HG03159 (cell line): ENCODE measurements around the gene GOLGA8Q.
"Not testable (repeated sequence)": the region's sequence is repeated elsewhere in the genome, so short reads cannot be mapped to it uniquely, and the experiment has no call there.

Experiments used
- ATAC-seq: cut with Tn5 transposase; IDR thresholded peaks from one replicate; pipeline ENCODE4 v1.9.1; 2021; ENCODE audit warnings: mild to moderate bottlenecking, moderate library complexity; ENCODE audit not compliant: unreplicated experiment

GOLGA8Q gene, protein sequence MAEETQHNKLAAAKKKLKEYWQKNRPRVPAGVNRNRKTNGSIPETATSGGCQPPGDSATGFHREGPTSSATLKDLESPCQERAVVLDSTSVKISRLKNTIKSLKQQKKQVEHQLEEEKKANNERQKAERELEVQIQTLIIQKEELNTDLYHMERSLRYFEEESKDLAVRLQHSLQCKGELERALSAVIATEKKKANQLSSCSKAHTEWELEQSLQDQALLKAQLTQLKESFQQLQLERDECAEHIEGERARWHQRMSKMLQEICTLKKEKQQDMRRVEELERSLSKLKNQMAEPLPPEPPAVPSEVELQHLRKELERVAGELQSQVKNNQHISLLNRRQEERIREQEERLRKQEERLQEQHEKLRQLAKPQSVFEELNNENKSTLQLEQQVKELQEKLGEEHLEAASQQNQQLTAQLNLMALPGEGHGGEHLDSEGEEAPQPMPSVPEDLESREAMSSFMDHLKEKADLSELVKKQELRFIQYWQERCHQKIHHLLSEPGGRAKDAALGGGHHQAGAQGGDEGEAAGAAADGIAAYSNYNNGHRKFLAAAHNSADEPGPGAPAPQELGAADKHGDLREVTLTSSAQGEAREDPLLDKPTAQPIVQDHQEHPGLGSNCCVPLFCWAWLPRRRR

DNA sequence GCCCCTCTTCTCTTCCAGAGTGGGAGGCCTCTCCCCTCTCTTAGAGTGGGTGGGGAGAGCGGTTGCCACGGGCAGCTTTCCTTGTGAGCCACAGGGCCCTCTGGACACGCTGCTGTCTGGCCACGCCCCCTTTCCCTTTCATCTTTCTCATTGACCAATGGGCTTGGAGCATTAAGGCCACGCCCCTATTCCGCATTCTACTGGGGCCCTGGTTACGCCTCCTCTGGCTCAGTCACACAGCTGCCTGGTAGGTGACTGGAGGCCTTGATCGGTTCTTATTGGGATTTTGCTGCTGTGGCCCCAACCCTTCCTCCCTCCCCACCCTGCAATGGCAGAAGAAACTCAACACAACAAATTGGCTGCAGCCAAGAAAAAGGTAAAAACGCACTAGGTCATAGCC, at the start of gene GOLGA8Q:
Gene GOLGA8Q, plus strand, starts transcription at position 301 of the 400 bp plus-strand sequence. Its CDS starts 28 bp downstream, at position 329.
- not testable (repeated sequence) for ATAC-seq

DNA sequence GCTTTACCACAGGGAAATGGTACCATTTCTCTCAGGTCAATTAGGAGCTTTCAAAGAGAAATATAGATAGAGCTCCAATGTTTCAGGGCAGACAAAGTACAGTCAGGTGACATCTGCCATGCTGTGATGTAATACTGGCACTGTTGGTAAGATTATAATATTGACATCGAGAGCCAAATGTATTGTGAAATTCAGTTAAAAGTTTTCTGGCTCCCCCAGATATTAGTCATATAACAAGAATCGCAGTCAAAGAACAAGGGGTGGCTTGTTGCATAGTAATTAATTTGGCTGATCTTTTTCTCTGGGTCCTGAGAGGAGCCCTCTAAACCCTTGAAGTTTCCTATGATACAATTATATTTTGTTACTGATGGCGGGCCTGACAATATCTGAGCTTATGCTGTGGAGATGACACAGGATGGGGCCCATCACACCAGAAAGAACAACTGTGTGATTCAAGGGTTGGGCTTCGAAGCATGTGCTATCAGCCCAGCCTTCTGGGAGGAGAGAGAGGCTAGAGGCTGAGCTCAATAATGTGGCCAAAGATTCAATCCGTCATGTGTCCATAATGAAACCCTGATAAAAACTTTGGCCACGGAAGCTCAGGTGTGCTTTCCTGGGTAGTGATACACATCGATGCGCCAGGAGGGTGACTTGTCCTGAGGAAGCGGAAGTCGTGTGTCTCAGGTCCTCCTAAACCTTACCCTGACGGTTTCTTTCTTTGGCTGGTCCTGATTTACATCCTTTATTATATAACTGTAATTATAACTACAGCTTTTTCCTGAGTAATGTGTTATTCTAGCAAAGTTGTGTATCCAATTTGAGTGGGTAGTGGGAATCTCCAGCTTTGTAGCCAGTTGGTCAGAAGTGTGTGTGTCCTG, 48.7 kb upstream of the GOLGA8Q start:
- not testable (repeated sequence) for ATAC-seq

DNA sequence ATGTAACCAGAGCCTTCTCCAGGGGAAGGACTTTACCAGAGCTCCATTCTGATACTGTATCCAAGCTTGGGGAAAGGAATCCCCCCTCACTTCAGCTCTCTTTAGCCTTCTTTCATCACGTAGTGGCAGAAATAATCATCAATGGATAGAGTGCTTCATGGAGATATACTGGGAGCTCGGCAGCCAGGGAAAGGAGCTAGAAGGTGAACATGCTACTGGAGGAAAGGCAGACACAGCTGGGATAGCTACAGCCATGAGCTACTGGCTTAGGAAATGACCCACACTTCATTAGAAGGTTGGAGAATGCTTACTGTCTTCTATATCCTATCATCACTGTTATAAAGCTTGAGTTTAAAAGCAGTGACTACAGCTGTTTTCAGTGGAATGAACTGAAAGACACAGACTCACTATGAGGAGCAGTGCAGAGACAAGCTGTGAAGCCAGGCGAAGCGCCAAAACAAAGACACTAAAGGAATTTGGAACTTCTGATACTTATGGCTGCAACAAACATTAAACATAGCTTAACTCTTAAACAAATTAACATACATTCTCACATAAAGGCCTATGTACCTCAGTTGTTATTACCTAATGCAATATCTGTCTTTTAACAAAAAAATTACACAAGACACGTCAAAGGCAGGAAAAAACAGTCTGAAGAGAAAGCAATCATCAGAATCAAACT, 47.5 kb upstream of the GOLGA8Q start:
- not testable (repeated sequence) for ATAC-seq

DNA sequence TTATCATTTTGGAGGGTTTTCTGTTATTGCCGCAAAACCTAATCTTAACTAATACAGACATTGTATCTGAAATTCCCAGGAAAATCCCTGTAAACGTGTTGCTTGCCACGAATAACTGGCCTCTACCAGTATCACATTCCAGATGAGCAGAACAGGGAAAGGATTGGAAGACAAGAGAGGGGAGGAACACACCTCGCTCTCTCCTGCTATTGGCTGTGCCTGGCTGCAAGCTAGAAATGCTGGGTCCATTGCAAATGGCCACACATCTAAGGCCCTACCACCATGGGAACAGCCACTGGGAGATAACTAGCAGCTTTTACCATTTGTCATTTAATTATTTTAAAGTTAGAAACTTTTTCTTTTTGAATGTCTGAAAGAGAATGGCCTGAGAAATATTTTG, 37.3 kb upstream of the GOLGA8Q start:
- ATAC-seq = not testable (repeated sequence)

DNA sequence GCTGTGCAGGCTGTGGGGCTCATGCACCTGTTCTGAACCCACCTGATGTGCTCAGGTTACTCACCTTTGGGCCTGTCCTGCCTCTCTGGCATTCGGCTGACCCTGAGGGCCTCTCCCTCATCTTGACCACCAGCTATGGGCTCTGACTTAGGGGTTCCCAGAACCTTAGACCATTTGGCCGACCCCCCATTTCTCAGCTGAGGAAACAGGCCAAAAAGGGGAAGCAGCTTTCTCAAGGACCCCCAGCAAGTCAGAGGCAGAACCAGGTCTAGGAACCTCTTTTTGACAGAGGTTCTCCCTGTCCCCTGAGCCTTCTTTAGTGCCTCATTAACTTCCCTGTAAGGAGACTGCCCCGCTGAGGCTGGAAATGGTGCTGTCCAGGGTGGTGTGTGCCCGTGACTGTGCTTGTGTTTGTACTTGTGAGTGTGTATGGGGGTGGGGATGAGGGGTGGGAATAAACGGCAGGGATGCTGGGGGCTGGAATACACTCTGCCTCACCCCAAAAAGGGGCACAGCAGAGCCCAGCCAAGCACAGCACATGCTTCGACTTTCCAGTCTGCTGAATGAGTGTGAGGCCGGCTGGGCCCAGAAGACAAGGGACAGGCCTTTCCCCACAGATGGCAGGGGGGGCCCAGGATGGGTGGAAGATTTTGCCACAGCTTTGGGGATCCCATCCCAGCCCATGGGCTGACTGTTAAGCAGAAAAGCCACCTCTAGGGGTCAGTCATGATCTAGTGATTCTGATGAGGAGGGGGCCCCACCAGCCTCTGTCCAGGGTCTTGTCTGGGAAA, 28.2 kb upstream of the GOLGA8Q start:
- ATAC-seq = not testable (repeated sequence)

DNA sequence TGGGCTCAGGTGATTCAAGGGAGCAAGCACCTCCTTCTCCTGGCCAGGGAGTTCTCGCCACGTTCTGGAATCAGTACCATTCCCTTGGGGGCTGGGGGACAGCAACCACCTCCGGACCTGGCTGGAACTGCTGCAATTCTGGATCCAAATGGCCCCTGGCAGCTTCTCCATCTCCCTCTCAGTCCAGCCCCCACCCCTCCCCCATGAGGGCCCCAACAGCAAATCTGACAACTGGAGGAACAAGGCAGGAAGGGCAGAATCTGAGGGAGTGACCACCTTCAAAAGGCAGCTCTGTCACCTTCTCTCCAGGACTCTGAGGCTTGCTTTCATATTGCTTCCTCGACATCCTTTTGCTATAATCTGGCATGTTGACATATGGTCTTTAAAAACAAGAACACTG, 25.9 kb upstream of the GOLGA8Q start:
- not testable (repeated sequence) for ATAC-seq

DNA sequence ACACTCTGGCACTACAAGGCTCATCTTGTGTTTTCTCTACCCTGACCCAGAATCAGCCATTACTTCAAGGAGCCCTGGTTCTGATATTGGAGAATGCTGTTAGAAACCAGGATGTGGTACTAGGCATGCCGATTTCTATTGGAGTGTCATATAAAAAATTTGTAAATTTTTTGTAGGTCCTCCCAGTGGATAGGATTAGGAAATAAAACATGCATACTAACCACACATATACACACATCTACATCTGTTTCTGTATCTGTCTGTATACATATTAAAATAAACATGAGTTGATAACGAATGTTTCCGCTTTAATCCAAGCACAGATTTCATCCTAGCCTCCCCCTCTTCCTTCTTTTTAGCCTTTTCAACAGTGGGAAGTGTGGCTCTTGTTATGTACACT, 22.8 kb upstream of the GOLGA8Q start:
- ATAC-seq = not testable (repeated sequence)

DNA sequence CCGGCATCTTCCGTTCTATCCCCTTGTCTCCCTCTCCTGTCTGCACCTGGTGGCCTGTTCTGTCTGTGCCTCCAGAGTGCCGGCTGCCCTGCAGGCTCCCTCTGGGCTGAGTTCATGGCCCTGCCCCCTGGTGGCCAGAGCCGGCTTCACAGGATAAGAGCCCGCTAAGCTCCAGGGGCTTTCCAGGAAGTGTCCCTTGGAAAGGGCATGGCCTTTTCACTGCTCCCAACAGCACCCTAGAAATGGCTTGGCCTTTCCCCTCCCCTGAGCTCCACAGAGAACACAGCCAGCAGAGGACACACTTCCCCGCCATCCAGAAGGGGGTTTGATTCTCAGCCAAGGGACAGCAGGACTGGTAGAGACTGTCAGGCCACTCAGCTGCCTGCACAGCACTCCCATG, 15.1 kb downstream of the GOLGA8Q start:
- not testable (repeated sequence) for ATAC-seq

DNA sequence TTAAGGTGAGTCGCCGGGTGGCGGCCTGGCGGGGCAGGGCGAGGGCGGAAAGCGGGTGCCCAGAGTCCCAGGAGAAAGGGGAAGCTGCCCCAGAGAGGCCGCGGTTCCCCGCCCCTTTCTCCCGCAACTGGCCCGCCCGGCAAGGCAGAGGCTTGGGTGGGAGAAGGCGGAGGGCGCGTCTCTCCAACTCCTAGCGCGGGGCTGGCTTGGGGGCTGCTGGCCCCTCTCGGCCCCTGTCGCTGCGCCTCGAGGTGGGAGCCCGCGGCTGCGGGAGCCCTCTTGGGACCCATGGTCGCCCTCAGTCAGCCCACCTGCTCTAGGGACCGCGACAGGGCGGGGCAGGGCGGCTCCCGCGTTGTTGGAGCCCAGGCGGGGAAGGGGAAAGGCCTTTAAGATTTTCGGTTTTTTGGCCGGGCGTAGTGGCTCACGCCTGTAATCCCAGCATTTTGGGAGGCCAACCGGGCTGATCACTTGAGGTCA, 21.2 kb downstream of the GOLGA8Q start:
- ATAC-seq = not testable (repeated sequence)

DNA sequence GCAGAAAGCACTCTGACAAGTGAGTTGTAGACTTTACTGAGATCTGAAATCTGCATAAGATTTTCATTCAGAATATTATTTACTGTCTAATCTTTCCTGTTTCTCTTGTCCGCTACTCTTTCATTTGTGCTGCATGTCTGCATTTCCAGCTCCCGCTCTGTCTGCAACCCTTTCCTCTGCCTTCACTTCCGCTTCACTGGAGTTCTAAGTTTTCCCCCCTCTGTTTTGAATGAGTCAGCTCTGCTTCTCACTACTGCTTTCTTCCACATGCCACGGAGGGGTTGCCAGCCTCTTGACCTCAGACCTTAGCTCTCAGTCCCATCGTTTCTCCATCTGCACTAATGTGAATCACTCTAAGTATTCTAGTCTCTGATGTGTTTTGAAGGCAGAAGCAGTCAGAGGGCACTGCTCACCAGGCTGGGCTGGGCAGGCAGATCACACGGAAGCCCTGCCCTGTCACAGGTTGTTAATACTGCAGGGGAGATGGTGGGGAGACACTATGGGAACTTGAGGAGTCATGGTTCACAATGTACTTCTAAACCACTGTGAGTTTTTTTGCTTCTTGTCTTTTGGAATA, 27.6 kb downstream of the GOLGA8Q start:
- not testable (repeated sequence) for ATAC-seq

DNA sequence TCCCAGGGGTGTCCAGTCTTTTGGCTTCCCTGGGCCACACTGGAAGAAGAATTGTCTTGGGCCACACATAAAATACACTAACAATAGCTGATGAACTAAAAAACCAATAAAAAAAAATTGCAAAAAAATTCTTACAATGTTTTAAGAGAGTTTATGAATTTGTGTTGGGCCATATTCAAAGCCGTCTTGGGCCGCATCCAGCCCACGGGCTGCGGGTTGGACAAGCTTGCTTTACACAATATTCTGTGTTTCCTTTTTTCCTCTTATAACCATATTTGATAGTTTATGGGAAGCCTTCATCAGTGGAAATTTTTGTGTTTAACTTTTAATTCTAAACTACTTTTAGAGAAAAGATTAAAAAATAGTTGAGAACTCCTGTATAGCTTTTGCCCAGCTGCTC, 28.9 kb downstream of the GOLGA8Q start:
- not testable (repeated sequence) for ATAC-seq

DNA sequence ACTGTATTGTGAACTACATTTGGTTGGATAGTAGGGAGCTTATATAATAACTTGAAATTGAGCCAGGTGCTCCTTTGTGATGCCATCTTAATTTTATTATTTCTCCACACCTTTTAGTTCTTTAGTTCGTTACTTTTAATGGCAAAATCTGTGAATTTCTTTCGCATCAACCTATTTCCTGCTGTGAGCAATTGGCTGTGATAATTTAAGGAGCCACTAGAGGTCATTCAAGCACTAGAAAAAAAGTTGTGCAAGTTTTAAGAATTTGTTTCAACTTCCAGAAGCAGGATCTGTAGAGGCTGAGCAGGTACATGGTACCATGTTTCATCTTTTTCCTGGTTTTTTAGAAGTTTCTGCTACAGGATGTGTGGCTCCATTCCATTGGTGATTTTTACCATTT, 47.1 kb downstream of the GOLGA8Q start:
- ATAC-seq = not testable (repeated sequence)

DNA sequence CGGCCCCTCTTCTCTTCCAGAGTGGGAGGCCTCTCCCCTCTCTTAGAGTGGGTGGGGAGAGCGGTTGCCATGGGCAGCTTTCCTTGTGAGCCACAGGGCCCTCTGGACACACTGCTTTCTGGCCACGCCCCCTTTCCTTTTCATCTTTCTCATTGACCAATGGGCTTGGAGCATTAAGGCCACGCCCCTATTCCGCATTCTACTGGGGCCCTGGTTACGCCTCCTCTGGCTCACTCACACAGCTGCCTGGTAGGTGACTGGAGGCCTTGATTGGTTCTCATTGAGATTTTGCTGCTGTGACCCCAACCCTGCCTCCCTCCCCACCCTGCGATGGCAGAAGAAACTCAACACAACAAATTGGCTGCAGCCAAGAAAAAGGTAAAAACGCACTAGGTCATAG, 51.9 kb downstream of the GOLGA8Q start, which contains the start of gene GOLGA8H:
Gene GOLGA8H, plus strand, starts transcription at position 233 of the 400 bp plus-strand sequence. Its CDS starts 98 bp downstream, at position 331.
- ATAC-seq = not testable (repeated sequence)
